GM21576 (cell line): ENCODE measurements around the gene LRG1.

Experiments
- ATAC-seq: cut with Tn5 transposase; IDR thresholded peaks from one replicate; pipeline ENCODE4 v1.9.1; 2021; ENCODE audit warnings: mild to moderate bottlenecking, moderate library complexity; ENCODE audit not compliant: unreplicated experiment

The LRG1 gene

GRCh38 chr19:4512070-4512469 lies 27.8 kb downstream of the LRG1 start:
- no peak for ATAC-seq

GRCh38 chr19:4511300-4512054 lies 28.4 kb downstream of the LRG1 start:
- ATAC-seq = no peak

DNA sequence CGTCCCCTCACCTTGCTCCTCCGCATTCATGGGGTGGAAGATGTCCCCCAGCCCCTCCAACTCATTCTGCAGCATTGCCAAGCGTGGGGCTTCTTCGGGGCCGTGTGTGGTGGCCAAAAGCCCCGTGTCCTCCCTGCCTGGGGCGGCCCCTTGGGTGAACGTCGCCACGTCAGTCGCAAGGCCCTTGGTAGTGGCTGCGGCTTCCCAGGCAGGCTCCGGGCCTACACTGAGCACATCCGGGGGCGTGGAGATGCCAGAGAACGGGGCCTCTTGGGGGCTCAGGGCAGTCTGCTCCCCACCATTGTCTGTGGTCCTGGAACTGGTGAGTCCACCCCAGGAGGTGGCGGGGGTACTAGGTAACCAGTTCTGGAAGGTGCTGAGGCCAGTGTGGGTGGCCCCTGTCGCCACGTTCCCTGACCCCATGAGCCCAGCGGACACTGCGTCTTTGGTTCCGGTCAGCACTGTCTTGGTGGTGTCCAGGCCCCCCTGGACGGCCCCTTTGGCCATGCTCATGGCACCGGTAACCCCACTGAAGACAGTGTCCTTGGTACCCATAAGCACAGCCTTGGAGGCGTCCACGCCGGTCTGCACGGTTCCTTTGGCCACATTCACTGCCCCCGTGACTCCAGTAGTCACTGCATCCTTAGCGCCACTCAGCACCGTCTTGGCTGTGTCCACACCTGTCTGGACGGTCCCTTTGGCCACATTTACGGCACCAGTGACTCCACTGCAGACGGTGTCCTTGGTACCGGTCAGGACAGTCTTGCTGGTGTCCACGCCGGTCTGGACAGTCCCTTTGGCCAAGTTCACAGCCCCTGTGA lies 29.2 kb downstream of the LRG1 start:
- no peak for ATAC-seq

- ATAC-seq = no peak
Observed at GRCh38 chr19:4508698-4509097, 31.1 kb downstream of the LRG1 start.

- ATAC-seq = no peak
Observed at GRCh38 chr19:4507804-4508203, 32.0 kb downstream of the LRG1 start.

DNA sequence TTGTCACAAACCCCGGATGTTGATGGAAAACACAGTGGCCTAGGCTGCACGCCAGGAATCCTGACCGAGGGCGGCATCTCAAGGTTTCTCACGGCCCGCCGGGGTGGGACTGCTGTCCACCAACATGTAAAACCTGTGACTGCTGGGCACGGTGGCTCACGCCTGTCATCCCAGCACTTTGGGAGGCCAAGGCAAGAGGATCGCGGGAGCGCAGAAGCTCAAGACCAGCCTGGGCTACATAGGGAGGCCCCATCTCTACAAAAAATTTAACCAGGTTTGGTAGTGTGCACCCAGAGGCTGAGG lies 32.7 kb downstream of the LRG1 start:
- ATAC-seq = no peak

GRCh38 chr19:4506449-4507149 lies 33.2 kb downstream of the LRG1 start:
- no peak for ATAC-seq

GRCh38 chr19:4505570-4506448 lies 34.0 kb downstream of the LRG1 start:
- no peak for ATAC-seq

GRCh38 chr19:4504891-4505569 lies 34.8 kb downstream of the LRG1 start:
- no peak for ATAC-seq

GRCh38 chr19:4504297-4504701 lies 35.5 kb downstream of the LRG1 start:
- ATAC-seq = no peak

GRCh38 chr19:4503825-4504170 lies 36.0 kb downstream of the LRG1 start:
- ATAC-seq = no peak

DNA sequence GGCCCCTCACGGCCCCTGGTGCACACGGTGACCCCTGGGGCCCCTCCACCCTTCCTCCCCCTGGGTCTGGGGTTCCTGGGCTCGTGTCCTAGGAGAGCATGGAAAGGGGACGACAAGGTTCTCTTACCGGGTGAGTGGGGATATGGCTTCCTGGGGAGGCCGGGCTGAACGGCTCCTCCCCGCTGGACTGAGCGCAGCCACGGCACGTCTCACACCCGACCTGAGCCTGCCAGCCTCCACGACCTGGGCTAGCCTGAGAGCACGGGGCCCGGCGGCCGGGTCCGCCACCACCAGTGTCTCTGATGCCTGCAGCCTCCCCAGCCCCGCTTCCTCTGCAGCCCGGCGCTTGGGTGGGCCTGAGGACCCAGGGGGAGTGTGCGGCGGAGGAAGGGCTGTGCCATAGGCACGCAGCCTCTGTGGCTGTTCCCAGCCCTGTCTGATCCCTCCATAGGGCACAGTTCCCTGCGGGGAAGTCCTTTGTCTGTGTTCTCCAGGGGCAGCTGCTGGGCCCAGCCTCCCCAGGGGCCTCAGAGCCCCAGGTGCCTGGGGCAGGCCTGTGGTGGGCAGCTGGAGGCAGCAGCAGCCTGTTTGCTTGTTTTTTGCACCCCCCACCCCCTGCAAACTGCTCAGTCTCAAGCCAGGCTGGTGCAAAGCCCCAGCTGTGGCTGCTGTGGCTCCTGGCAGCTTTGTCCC lies 36.6 kb downstream of the LRG1 start:
- no peak for ATAC-seq

DNA sequence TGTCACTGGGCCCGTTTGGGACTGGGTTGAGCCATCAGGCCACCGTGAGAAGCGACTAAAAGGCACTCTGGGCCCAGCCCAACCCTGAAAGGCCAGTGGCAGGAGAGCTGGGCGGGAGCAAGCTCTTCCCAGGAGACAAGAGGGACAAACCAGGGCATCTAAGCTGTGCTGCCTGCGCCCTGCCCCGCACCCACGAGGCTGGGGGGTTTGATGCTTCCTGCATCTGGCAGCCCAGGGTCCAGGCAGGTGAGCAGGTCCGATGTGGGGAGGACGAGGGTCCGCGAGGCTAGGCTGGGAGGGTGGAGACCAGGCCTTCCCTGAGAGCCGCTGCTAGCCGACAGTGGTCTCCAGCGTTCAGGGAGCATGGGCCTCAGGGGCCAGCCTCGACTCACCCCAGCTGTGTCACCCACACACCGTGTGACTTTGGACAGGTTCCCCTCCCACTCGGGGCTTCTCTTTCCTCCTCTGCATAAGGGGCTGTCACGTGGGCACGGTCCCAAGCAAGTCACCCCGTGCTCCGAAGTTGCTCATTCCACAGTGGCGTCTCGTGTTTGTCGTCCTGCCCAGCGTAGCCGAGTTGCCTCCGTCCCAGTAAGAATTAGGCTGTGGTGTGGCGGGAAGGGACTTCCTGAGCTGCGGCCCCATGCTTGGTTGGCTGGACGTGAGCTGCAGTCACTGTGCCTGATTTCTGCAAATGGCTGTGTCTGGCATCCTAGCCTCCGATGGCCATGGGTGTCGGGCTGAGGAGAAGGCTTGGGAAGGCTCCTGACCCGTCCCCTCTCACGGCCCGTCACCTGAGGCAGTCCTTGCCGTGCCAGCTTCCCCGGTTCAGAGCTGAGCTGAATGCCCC lies 37.3 kb downstream of the LRG1 start:
- ATAC-seq = no peak

DNA sequence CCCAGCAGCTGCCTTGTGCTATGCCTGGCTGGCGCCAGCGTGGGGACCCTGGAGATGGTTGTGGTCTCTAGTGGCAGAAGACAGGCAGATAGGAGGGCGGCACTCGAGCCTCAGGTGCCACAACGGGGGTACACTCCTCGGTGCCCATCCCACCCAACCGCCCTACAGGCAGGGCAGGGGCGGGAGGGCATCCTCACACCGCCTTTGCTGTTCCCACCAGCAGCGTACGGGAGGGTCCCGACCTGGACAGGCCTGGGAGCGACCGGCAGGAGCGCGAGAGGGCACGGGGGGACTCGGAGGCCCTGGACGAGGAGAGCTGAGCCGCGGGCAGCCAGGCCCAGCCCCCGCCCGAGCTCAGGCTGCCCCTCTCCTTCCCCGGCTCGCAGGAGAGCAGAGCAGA lies 38.1 kb downstream of the LRG1 start:
- no peak for ATAC-seq

DNA sequence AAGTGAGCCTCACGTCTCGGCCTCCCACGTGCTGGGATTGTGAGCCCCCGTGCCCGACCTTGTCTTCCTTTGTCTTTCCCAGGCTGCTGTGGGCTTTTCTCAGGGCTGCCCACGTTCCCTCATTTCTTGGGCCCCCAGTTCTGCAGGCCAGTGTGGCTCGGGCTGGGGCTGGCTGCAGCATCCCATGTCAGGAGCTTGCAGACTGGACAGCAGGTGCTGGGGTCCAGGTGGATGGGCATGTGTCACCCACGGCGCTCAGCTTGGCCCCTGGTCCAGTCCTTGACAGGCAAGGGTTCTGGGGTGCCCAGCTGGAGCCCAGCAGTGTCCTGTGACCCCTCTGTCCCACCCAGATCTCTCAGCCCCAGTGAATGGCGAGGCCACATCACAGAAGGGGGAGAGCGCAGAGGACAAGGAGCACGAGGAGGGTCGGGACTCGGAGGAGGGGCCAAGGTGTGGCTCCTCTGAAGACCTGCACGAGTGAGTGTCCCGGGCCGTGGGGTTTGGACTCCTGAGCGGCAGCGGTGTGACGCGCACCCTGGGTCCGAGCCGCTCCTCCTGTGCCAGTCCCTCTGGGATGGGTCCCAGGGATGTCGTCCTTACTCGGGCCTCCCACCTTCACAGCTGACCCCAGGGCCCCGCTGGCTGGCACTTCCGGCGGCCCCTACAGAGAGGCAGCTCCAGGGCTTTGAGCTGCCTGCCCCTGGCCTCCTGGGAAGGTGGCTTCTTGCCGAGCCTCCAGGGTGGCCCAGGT lies 38.8 kb downstream of the LRG1 start:
- no peak for ATAC-seq

GRCh38 chr19:4499855-4500254 lies 40.0 kb downstream of the LRG1 start:
- no peak for ATAC-seq

DNA sequence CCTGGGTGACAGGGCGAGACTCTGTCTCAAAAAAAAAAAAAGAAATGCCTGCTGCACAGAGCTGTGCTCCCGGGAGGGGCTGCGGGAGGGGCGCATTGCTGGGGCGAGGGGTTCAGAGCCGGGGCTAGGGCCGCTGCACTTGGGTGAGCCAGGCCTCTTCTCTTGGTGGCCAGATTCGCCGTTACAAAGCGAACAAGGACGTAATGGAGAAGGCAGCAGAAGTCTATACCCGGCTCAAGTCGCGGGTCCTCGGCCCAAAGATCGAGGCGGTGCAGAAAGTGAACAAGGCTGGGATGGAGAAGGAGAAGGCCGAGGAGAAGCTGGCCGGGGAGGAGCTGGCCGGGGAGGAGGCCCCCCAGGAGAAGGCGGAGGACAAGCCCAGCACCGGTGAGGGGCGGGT lies 40.5 kb downstream of the LRG1 start:
- no peak for ATAC-seq

GRCh38 chr19:4498694-4499093 lies 41.1 kb downstream of the LRG1 start:
- ATAC-seq = no peak
